NCI-H2227 treated with DMSO at 0.1 percent for 48 hours (cell line): Measurements from ENCODE around the gene OBSCN.

Experiments
- DNase-seq: peaks from one replicate; lab custom pipeline; 2025; lab: John Stamatoyannopoulos, UW

The OBSCN gene

DNA sequence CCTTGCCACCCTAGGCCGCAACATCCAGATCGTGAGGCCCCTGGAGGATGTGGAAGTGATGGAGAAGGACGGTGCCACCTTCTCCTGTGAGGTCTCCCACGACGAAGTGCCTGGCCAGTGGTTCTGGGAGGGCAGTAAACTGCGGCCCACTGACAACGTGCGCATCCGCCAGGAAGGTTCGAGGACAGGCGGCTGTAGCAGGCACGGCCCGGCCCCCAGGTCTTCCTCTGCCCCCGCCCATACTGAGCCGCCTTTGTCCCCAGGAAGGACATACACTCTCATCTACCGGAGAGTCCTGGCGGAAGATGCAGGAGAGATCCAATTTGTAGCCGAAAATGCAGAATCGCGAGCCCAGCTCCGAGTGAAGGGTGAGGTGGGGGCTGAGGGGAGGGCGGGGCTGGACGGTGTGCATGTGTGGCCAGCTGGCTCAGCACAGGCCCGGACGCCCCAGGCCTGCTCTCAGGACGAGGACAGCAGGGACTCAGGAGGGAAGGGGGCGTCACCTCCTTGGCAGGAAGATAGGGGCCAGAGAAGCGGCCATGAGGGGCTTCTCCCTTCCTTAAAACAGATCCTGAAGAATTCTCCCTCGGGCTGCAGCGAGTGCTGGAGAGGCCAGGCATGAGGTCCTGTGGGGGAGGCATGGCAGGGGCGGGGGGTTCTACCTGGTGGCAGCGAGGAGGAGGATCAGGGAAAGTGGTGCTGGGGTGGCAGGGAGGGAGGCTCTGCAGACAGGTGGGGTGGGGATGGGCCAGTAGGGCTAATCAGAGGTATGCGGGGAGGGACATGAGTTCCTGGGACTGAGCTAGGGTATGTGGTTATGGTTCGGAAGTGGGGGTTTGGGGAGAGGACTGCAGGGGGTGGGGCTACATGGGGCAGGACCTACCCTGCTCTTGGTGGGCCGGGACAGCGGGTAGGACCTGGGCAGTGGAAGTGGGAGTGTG lies 69.9 kb downstream of the OBSCN start:
- no peak for DNase-seq

DNA sequence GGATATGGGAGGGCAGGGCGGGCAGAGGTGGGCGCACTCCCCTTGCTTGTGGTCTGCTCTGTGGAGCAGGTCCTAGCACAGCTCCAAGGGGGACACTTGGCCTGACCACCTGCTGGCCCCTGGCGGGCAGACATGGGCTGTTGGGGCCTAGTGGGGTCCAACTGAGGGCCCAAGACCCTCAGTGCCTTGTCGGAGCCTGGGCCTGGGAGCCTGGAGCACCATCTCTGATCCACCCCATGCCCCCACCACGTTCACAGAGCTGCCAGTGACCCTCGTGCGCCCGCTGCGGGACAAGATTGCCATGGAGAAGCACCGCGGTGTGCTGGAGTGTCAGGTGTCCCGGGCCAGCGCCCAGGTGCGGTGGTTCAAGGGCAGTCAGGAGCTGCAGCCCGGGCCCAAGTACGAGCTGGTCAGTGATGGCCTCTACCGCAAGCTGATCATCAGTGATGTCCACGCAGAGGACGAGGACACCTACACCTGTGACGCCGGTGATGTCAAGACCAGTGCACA lies 70.6 kb downstream of the OBSCN start:
- no peak for DNase-seq

DNA sequence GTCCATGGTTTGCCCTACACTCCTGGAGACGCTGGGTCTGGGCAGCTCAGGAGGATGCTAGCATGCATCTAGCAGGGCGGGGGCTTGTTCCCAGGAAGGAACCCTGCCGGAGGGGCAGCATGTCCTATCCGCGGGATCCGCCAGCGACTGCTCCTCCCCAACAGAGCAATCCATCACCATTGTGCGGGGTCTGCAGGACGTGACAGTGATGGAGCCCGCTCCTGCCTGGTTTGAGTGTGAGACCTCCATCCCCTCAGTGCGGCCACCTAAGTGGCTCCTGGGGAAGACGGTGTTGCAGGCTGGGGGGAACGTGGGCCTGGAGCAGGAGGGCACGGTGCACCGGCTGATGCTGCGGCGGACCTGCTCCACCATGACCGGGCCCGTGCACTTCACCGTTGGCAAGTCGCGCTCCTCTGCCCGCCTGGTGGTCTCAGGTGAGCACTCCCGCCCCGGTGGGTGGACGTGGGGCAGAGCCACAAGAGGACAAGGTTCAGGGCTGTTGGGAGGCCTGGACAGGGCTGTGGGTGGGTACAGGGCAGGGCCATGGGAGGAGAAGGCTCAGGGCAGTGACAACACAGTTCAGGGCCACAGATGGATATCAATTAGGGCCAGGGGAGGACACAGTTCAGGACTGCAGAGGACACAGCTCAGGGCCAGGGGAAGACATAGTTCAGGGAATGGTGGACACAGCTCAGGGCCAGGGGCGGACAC lies 71.3 kb downstream of the OBSCN start:
- DNase-seq = no peak

DNA sequence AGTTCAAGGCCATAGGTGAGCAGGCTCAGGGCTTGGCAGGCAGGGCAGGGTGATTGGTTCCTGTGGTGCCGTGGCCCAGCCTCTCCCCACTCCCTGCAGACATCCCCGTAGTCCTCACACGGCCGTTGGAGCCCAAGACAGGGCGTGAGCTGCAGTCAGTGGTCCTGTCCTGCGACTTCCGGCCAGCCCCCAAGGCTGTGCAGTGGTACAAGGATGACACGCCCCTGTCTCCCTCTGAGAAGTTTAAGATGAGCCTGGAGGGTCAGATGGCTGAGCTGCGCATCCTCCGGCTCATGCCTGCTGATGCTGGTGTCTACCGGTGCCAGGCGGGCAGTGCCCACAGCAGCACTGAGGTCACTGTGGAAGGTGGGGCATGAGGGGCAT lies 71.9 kb downstream of the OBSCN start:
- DNase-seq = no peak

DNA sequence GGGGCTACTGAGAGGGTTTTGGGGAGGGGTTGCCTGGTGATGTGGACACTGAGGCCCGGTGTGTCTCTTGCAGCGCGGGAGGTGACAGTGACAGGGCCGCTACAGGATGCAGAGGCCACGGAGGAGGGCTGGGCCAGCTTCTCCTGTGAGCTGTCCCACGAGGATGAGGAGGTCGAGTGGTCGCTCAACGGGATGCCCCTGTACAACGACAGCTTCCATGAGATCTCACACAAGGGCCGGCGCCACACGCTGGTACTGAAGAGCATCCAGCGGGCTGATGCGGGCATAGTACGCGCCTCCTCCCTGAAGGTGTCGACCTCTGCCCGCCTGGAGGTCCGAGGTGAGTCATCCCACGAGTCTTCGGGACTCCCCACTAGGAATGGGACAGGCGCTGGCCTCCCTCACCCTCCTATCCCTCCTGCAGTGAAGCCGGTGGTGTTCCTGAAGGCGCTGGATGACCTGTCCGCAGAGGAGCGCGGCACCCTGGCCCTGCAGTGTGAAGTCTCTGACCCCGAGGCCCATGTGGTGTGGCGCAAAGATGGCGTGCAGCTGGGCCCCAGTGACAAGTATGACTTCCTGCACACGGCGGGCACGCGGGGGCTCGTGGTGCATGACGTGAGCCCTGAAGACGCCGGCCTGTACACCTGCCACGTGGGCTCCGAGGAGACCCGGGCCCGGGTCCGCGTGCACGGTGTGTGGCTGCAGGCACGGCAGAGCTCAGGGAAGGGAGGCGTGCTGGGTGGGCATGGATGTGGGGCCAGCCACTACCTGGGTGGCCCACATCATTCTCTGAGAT lies 72.5 kb downstream of the OBSCN start:
- no peak for DNase-seq

DNA sequence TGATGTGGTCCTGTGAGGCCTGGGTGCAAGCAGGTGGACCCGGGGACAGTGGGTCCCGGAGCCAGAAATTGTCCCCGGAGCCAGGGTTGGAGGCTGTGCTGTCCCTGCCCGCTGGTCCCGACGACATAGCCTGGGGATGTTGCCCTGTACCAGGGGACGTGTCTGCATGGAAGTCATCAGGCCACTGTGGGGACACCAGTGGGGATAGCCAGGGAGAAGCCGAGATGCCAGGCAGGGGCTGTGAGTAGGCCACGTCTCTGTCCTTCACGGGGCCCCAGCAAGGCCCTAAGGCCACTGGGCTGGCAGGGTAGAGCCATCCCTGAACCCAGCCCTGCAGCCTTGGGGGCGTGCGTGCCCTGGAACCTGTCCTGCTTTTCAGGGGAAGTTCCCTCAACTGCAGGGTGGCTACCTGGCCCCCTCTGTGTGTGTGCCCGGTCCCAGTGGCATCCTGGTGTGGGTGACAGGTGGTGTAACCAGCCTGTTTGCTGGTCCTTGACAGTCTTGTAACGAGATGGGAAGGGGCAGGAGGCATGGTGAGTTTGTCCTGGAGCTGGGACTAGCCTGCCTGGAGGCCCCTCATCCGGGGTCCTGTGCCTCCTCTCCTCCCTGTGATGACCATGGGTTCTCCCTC lies 73.2 kb downstream of the OBSCN start:
- DNase-seq = no peak

DNA sequence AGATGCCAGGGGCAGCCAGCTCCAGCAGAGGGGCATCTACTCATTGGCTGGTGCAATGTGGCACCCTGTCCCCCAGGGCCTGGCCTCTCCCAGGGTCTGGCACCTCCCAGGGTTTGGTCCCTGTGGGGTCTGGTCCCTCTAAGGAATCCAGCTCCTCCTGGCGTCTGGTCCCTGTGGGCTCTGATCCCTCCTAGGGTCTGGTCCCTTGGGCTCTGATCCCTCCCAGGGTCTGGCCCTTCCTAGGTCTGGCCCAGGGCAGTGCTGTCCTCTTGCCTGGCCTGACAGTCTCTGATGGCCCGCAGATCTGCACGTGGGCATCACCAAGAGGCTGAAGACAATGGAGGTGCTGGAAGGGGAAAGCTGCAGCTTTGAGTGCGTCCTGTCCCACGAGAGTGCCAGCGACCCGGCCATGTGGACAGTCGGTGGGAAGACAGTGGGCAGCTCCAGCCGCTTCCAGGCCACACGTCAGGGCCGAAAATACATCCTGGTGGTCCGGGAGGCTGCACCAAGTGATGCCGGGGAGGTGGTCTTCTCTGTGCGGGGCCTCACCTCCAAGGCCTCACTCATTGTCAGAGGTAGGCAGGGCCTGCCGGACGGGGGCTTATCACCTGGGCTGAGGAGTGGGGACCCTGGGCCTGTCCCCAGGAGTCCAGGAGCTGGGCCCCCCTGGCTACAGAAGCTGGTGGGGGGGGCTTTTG lies 73.9 kb downstream of the OBSCN start:
- DNase-seq = no peak

DNA sequence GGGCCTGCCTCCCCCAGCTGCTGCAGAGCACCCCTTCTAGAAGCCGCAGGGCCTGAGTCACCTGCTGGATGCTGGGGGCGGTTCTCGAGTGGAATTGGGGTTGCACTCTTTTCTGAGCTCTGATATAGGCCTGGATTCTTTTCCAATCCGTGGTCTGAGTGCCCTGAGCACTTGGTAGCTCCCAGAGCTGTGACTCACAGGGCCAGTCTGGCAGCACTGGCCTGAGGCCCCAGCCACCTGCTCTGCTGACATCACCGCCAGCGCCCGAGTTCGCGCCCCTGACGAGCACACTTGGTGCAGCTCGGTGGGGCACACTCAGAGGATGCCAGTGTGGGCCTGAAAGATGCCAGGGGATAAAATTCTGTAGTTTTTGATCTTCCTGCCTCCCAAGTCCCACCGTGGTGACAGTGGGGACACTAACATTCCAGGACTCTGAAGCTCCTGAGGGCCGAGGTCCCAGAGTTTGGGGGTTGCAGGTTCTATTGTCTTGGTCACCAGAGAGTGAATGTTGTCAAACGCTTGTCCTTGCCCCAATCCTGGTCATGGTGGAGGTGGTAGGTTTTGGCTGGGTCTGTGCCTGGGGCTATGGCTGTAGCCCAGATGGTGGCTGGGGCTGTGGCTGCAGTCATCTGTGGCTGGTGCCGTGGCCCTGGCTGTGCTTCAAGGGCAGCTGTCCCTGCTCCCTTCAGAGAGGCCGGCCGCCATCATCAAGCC lies 74.6 kb downstream of the OBSCN start:
- DNase-seq = no peak

DNA sequence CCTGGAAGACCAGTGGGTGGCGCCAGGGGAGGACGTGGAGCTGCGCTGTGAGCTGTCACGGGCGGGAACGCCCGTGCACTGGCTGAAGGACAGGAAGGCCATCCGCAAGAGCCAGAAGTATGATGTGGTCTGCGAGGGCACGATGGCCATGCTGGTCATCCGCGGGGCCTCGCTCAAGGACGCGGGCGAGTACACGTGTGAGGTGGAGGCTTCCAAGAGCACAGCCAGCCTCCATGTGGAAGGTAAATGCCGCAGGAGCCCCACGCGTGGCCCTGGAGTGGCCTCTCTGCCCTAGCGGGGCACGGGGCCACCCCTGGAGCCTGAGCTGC lies 75.2 kb downstream of the OBSCN start:
- no peak for DNase-seq

DNA sequence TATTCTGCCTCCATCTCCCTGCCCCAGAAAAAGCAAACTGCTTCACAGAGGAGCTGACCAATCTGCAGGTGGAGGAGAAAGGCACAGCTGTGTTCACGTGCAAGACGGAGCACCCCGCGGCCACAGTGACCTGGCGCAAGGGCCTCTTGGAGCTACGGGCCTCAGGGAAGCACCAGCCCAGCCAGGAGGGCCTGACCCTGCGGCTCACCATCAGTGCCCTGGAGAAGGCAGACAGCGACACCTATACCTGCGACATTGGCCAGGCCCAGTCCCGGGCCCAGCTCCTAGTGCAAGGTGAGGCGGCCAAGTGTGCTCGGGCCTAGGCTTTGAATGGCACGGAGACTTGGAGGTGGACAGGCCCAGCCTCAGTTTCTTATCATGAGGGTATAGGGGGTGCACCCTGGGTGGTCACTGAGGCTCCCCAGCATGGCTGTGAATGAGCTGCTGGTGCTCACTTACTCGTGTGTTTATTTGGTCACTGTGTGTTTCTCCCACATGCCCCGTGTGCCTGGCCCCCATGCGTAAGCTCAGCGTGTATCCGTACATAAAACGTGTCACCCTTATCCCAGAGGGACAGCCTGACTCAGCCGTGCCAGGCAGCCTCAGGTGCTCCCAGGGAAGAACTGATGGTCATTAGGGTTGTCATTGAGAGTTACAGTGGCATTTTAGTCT lies 75.8 kb downstream of the OBSCN start:
- no peak for DNase-seq

DNA sequence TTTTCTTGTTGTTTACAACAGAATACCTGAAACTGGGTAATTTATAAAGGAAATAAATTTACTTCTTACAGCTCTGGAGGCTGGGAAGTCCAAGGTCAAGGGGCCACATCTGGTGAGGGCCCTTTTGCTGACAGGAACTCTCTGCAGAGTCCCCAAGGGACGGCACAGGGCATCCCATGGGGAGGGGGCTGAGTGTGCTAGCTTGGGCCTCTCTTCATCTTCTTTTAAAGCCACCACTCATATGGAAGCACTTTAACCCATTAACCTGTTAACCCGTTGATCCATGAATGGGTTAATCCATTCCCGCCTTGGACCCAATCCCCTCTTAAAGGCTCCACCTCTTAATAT lies 76.3 kb downstream of the OBSCN start:
- DNase-seq = no peak

DNA sequence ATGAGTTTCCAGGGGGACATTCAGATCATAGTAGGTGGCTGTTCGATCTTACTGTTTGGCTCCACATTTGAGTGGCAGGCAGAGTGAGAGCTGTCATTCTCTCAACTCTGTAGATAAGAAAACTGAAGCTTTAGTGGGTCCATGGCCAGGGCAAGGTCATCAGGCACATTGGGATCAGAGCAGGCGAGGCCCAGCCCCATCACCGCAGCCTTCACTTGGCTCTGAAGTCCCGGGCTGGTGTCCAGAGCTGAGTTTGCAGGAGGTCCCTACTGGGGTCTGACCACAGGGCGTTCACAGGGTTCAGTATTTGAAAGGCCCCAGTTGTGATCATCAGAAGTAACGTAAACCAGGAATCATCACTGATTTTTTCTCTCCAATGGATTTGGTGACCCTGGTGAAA lies 76.7 kb downstream of the OBSCN start:
- DNase-seq = no peak

DNA sequence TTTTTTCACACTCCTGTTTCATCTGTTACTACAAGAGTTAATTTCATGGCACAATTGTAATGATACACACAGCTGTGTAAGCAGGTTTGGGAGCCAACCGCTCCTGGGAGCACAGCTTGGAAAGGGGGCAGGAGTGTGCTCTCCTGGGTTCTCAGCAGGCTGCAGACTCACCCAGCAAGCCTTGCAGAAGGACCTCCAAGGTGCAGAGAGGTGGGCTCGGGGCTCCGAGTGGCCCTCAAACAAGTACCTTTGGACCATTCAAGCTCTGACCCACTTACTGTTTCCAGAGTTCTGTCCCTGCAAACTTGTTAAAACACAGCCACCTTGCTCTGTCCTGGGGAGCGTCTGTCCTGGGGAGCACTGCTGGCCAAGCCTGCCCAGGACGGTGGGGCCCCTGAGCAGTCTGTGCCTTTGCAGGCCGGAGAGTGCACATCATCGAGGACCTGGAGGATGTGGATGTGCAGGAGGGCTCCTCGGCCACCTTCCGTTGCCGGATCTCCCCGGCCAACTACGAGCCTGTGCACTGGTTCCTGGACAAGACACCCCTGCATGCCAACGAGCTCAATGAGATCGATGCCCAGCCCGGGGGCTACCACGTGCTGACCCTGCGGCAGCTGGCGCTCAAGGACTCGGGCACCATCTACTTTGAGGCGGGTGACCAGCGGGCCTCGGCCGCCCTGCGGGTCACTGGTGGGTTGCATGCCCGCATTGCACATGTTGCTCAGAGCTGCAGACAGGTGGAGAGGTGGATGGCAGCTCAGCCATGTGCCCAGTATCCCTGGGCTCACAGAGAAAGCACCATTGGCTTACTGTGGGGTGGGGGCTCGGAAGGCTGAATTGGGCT lies 78.0 kb downstream of the OBSCN start:
- DNase-seq = no peak

DNA sequence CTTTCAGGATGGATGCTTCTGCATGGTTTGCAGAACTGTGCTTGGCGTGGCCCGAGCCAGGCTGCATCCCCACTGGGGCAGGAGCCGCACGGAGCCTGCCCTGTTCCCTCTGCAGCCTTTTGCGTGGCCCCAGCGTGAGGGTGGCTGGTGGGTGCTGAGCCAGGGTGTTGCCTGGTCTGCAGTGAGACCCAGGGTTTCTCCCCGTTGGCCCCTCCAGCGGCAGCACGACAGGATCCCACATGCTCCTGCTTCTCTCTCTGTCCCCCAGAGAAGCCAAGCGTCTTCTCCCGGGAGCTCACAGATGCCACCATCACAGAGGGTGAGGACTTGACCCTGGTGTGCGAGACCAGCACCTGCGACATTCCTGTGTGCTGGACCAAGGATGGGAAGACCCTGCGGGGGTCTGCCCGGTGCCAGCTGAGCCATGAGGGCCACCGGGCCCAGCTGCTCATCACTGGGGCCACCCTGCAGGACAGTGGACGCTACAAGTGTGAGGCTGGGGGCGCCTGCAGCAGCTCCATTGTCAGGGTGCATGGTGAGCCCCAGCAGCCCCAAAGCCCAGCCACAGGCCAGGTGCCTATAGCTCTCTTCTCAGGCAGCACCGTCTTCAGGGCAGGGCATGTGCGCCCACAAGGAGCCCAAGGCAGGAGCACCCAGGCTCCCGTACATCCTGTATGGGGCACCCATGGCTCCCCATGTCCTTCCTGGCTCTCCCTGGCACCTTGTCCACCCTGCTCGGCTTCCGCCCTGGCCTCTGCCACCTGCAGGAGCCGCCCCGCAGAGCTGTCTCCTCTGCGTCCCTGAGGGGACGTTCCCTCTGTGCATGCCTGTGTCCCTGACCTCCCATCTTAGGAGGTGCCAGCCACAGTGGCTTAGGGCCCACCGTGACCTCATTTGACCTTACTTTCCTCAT lies 78.9 kb downstream of the OBSCN start:
- DNase-seq = no peak

DNA sequence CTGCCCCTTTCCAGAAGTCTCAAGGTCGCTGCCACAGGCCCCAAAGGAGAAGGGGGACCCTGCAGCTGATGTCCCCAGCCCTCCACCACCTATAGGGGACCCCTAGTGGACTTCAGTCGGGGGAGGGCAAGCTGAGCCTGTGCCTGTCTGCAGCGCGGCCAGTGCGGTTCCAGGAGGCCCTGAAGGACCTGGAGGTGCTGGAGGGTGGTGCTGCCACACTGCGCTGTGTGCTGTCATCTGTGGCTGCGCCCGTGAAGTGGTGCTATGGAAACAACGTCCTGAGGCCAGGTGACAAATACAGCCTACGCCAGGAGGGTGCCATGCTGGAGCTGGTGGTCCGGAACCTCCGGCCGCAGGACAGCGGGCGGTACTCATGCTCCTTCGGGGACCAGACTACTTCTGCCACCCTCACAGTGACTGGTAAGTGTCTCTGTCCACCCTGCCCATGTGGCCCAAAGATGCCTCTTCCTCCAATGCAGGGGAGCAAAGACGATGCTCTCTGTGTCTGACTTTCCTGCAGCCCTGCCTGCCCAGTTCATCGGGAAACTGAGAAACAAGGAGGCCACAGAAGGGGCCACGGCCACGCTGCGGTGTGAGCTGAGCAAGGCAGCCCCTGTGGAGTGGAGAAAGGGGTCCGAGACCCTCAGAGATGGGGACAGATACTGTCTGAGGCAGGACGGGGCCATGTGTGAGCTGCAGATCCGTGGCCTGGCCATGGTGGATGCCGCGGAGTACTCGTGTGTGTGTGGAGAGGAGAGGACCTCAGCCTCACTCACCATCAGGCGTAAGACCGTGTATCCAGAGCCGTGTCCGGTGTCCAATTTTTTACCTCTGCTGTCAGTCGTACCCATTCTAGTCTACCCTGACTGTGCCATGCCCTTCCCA lies 79.9 kb downstream of the OBSCN start:
- DNase-seq = no peak

DNA sequence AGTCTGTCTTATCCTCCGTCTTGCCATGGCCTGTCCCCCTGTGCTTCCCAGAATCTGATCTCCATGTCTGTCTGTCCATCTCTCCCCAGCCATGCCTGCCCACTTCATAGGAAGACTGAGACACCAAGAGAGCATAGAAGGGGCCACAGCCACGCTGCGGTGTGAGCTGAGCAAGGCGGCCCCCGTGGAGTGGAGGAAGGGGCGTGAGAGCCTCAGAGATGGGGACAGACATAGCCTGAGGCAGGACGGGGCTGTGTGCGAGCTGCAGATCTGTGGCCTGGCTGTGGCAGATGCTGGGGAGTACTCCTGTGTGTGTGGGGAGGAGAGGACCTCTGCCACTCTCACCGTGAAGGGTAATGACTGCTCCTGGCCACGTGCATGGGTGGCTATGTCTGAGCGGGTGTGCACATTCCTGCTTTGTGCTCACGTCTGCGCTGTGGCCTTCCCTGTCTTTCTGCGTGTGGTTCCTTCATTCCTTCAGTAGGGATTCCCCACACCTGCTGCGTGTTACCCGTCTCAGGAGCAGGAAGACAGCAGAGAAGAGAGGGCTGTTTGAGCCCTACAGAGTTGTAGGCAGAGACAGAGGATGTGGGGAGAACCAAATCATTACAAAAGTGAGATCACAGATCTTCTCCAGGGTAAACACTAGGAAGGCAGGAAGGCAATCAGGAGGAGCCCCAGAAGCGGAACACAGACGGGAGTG lies 80.8 kb downstream of the OBSCN start:
- DNase-seq = no peak
